Upper lobe of left lung (tissue), 6 donors: Measurements from ENCODE around the gene PKMYT1. TPM values are rescaled to one million over a fixed set of nuclear protein-coding genes. Genes with fewer than 3 reads are reported as not detected.

Experiments
- ATAC-seq, 2 donors: fragments of 200-7000 bp; cut with Tn5 transposase; one replicate each; pipeline ENCODE4 v1.9.1; 2022; ENCODE audit warnings: mild to moderate bottlenecking in 2 of 2, moderate library complexity in 2 of 2; ENCODE audit not compliant: low FRiP score in 2 of 2
- DNase-seq, 2 donors: peaks; one replicate each; pipeline ENCODE4 v3.0.0-alpha.2; 2019 to 2020
- H3K27ac ChIP-seq, 4 donors: fragments of 200-600 bp; sonication (generic); one replicate each; pipeline ENCODE4 v1.5.1; 2016 to 2019
- H3K27me3 ChIP-seq, 4 donors: fragments of 200-600 bp; sonication (generic); one replicate each; pipeline ENCODE4 v1.5.1; 2017 to 2019
- H3K36me3 ChIP-seq, 4 donors: fragments of 200-600 bp; sonication (generic); one replicate each; pipeline ENCODE4 v1.5.1; 2016 to 2019
- H3K4me1 ChIP-seq, 4 donors: fragments of 200-600 bp; sonication (generic); one replicate each; pipeline ENCODE4 v1.5.1; 2018 to 2019
- H3K4me3 ChIP-seq, 4 donors: fragments of 200-600 bp; sonication (generic); one replicate each; pipeline ENCODE4 v1.5.1; 2017 to 2019; ENCODE audit warnings: mild to moderate bottlenecking in 2 of 4, moderate library complexity in 1 of 4
- H3K9me3 ChIP-seq, 4 donors: fragments of 200-600 bp; sonication (generic); one replicate each; pipeline ENCODE4 v1.5.1; 2018 to 2019
- EP300 ChIP-seq, 4 donors: sonication (generic); formaldehyde crosslinking; IDR thresholded peaks; one replicate each; pipeline ENCODE4 v1.5.1; 2017; ENCODE audit warnings: antibody characterized with exemption in 4 of 4, control low read depth in 2 of 4
- POLR2A ChIP-seq, 4 donors: fragments of 450-650 bp; IDR thresholded peaks; one replicate each; pipeline ENCODE4 v1.5.1; 2016 to 2017; ENCODE audit warnings: antibody characterized with exemption in 4 of 4, mild to moderate bottlenecking in 2 of 4
- POLR2AphosphoS5 ChIP-seq, 2 donors: sonication (generic); formaldehyde crosslinking; IDR thresholded peaks; one replicate each; pipeline ENCODE4 v1.5.1; 2017; ENCODE audit warnings: antibody characterized with exemption in 2 of 2
- WGBS, 2 donors: methylation state at CpG; one replicate each; pipeline ENCODE4 v1.1.5; 2017 to 2018; 5-methylcytosine and 5-hydroxymethylcytosine counted together
- total RNA-seq, 6 donors: library from RNA; depleted of rRNA in 4 of 6; stranded (reverse); fragments of >200 nt in 4 of 6; gene quantifications; one replicate each; pipeline versions ENCODE4 v1.1.0 to v1.2.1, GENCODE V29; 2016 to 2021
- TF ChIP-seq, protein P1 (sequence below), 6 experiments: fragments of 450-650 bp in 4 of 6; fragments of 200-600 bp in 2 of 6; sonication (generic) in 2 of 6; IDR thresholded peaks; one replicate each; pipeline ENCODE4 v1.5.1; 2016 to 2019; ENCODE audit warnings: antibody characterized with exemption in 6 of 6
- donor health status: DM: no; HTN: no; CAD: no; lungs with moderate emphysema.
- donor health status: DM: no; HTN: yes; CAD: no; lungs with severe emphysema.

The PKMYT1 gene
- total RNA-seq, 6 donors from 2014 or later: 0.39 to 19.1 (median 5.4) TPM

DNA sequence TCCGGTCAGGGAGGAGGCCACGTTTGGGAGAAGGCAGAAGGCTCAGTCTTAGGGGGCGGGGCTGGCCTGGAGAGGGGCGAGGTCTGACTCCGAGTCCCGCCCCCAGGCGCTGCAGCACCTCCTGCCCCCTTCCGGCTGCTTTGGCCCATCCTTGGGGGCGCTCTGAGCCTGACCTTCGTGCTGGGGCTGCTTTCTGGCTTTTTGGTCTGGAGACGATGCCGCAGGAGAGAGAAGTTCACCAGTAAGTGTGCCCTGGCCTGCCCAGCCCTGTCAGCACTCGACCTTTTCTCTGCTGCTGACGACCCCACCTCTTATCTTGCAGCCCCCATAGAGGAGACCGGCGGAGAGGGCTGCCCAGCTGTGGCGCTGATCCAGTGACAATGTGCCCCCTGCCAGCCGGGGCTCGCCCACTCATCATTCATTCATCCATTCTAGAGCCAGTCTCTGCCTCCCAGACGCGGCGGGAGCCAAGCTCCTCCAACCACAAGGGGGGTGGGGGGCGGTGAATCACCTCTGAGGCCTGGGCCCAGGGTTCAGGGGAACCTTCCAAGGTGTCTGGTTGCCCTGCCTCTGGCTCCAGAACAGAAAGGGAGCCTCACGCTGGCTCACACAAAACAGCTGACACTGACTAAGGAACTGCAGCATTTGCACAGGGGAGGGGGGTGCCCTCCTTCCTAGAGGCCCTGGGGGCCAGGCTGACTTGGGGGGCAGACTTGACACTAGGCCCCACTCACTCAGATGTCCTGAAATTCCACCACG is 41.4 kb upstream of the PKMYT1 start:
- Histone ChIP-seq H3K4me1 (peaks cover 45 to 72% (median 53%) of the 10 kb centered on the region in 4 donors), H3K36me3 (peaks cover 3 to 15% (median 10%) of the 10 kb centered on the region in 4 donors), H3K9me3 (no peaks in the 10 kb centered on the region), H3K27me3 (peaks cover 0 to 10% (median 3%) of the 10 kb centered on the region in 4 donors), H3K27ac (peak overlapping the region; percentile 94 to 97 (median 97)), H3K4me3 (peak overlapping the region; percentile 62 to 80 (median 72))
- TF ChIP-seq POLR2AphosphoS5 (IDR thresholded peaks at IDR 0.05) (no peak), POLR2A (IDR thresholded peaks at IDR 0.05) (peak in 1 of 4 donors; percentile 3), EP300 (IDR thresholded peaks at IDR 0.05) (no peak)
- TF ChIP-seq, protein P1, sequence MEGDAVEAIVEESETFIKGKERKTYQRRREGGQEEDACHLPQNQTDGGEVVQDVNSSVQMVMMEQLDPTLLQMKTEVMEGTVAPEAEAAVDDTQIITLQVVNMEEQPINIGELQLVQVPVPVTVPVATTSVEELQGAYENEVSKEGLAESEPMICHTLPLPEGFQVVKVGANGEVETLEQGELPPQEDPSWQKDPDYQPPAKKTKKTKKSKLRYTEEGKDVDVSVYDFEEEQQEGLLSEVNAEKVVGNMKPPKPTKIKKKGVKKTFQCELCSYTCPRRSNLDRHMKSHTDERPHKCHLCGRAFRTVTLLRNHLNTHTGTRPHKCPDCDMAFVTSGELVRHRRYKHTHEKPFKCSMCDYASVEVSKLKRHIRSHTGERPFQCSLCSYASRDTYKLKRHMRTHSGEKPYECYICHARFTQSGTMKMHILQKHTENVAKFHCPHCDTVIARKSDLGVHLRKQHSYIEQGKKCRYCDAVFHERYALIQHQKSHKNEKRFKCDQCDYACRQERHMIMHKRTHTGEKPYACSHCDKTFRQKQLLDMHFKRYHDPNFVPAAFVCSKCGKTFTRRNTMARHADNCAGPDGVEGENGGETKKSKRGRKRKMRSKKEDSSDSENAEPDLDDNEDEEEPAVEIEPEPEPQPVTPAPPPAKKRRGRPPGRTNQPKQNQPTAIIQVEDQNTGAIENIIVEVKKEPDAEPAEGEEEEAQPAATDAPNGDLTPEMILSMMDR (IDR thresholded peaks at IDR 0.05): peak in 4 of 6 experiments; percentile 16 to 54 (median 32)
- 13 to 31% methylated on average over 8 to 25 of the region's 25 CpGs for WGBS, 2 donors
- ATAC-seq: peak; percentile 74 to 77
- peak in 1 of 2 donors; percentile 93 for DNase-seq

DNA sequence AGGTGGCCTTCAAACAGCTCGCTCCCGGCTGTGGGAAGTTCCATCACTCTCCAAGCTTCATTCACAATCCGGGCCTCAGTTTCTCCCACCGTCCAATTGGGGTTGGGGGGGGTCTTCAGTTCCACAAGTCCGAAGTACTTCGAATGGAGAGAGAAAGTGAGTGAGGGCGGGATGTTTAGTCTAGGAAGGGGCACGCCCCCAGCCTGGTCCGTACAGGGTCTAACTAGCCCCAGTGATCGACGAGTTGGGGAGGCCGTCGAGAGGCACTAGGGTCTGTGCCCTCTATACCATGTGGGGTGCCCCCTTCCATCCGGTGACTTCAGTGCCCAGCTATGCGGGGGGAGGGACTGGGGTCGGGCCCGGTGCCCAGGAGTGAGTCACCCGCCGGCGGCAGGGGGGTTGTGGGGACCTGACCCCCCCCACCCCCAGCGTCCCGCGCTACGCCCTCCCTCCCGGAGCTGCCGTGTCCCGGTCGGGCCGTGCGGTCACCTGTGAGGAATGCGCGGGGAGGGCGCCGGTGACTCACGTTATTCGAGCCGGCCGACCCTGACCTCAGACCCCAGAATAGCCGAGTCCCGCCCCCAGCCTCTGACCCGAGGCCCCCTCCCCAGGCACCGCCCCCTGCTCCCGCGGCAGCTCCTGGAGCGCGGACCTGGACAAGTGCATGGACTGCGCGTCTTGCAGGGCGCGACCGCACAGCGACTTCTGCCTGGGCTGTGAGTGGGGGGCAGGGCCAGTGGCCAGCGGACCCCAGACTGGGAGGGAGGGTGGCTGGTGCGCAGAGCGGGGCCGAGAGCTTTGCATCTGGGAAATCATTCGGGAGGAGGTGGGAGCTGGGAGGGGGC is 40.6 kb upstream of the PKMYT1 start:
- 4% methylated on average over 24 of the region's 57 CpGs; no CpG with 5 or more reads in 1 of the 2 donors for WGBS, 2 donors
- Histone ChIP-seq H3K36me3 (peaks cover 1 to 7% (median 2%) of the 10 kb centered on the region in 4 donors), H3K4me1 (peaks cover 45 to 72% (median 53%) of the 10 kb centered on the region in 4 donors), H3K9me3 (no peaks in the 10 kb centered on the region), H3K4me3 (peak overlapping the region; percentile 62 to 80 (median 72)), H3K27me3 (peaks cover 0 to 10% (median 3%) of the 10 kb centered on the region in 4 donors), H3K27ac (peak overlapping the region; percentile 94 to 97 (median 97))
- ATAC-seq (peak; percentile 56 to 82), DNase-seq (peak; percentile 91 to 95)
- TF ChIP-seq POLR2A (IDR thresholded peaks at IDR 0.05): peak in 1 of 4 donors; percentile 80
- peak in 2 of 4 donors; percentile 61 to 93 for TF ChIP-seq EP300 (IDR thresholded peaks at IDR 0.05)
- TF ChIP-seq, protein P1 (IDR thresholded peaks at IDR 0.05): peak in 1 of 6 experiments; percentile 15
- TF ChIP-seq POLR2AphosphoS5 (IDR thresholded peaks at IDR 0.05): peak; percentile 68 to 92

DNA sequence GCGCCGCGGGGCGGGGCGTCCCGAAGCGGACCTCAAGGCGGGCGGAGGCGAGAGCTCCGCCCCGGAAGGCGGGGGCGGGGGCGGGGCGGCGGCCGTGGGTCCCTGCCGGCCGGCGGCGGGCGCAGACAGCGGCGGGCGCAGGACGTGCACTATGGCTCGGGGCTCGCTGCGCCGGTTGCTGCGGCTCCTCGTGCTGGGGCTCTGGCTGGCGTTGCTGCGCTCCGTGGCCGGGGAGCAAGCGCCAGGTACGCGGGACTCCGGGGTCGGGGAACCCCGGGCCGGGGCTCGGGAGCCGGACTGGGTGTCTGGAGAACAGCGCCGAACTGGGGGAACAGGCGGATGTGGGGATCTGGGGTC is 40.0 kb upstream of the PKMYT1 start, which contains the start of gene TNFRSF12A:
Gene TNFRSF12A, plus strand, starts transcription at position 122 of the 357 bp plus-strand sequence. Its CDS starts 30 bp downstream, at position 152.
- TF ChIP-seq POLR2A (IDR thresholded peaks at IDR 0.05): peak; percentile 46 to 98 (median 85)
- TF ChIP-seq, protein P1 (IDR thresholded peaks at IDR 0.05): peak in 3 of 6 experiments; percentile 41 to 57 (median 45)
- peak in 1 of 4 donors; percentile 7 for TF ChIP-seq EP300 (IDR thresholded peaks at IDR 0.05)
- TF ChIP-seq POLR2AphosphoS5 (IDR thresholded peaks at IDR 0.05): peak; percentile 85 to 87
- peaks cover 0 to 5% (median 0%) of the 10 kb centered on the region in 4 donors for H3K36me3 ChIP-seq
- WGBS, 2 donors: 0 to 3% methylated on average over 19 to 49 of the region's 49 CpGs
- peaks cover 45 to 67% (median 53%) of the 10 kb centered on the region in 4 donors for H3K4me1 ChIP-seq
- ATAC-seq (peak in 1 of 2 donors; percentile 71), DNase-seq (peak; percentile 87 to 97)
- H3K9me3 ChIP-seq: no peaks in the 10 kb centered on the region
- H3K4me3 ChIP-seq: peak within 1 kb of the TSS; percentile 62 to 80 (median 72)
- H3K27ac ChIP-seq: peak within 1 kb of the TSS; percentile 94 to 97 (median 97)
- H3K27me3 ChIP-seq: peaks cover 0 to 10% (median 3%) of the 10 kb centered on the region in 4 donors

DNA sequence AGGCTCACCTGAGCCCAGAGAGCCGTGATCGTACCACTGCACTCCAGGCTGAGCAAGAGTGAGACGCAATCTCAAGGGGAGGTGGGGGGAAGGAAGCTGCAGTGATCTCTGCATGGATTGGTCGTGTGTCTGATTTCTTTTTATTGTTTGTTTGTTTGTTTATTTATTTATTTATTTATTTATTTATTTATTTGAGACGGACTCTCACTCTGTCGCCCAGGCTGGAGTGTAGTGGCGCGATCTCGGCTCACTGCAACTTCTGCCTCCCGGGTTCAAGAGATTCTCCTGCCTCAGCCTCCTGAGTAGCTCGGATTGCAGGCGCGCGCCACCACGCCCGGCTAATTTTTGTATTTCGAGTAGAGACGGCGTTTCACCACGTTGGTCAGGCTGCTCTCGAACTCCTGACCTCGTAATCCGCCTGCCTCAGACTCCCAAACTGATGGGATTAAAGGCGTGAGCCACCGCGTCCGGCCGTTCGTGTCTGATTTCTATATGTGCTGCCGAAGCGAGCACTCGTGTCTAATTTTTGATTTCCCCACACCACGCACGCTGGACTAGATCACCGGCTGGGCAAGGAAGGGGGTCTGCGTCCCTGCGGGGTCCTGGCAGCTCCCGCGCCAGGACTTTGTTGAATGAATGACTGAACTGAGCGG is 39.5 kb upstream of the PKMYT1 start:
- Histone ChIP-seq H3K27ac (peak overlapping the region in 3 of 4 donors; percentile 97), H3K27me3 (peaks cover 0 to 10% (median 3%) of the 10 kb centered on the region in 4 donors), H3K4me3 (peak overlapping the region in 3 of 4 donors; percentile 62 to 76 (median 69)), H3K36me3 (peaks cover 0 to 5% (median 0%) of the 10 kb centered on the region in 4 donors), H3K9me3 (no peaks in the 10 kb centered on the region), H3K4me1 (peaks cover 40 to 62% (median 51%) of the 10 kb centered on the region in 4 donors)
- DNase-seq (no peak), ATAC-seq (no peak)
- WGBS, 2 donors: 33 to 58% methylated on average over 20 to 40 of the region's 40 CpGs
- TF ChIP-seq POLR2A (IDR thresholded peaks at IDR 0.05) (no peak), POLR2AphosphoS5 (IDR thresholded peaks at IDR 0.05) (no peak), EP300 (IDR thresholded peaks at IDR 0.05) (no peak)
- TF ChIP-seq, protein P1 (IDR thresholded peaks at IDR 0.05): no peak
